Nephron (organoid): ENCODE data around the gene MAML3.
A peak's percentile ranks its signal among the peaks of the same experiment; 100 is the strongest.

Experiments used
- H3K27ac Mint-ChIP-seq, 3 experiments: 2 replicates each; pipeline ENCODE4 v1.8.0; 2020; ENCODE audit warnings: mixed read lengths in 3 of 3, mild to moderate bottlenecking in 2 of 3, moderate library complexity in 1 of 3
- H3K27me3 Mint-ChIP-seq: 2 replicates; pipeline ENCODE4 v1.8.0; 2021; ENCODE audit warnings: low read depth, mild to moderate bottlenecking, moderate library complexity, mixed read lengths
- H3K36me3 Mint-ChIP-seq: 2 replicates; pipeline ENCODE4 v1.8.0; 2020; ENCODE audit warnings: low read depth, mixed read lengths
- H3K4me1 Mint-ChIP-seq: 2 replicates; pipeline ENCODE4 v1.8.0; 2020; ENCODE audit warnings: mixed read lengths
- H3K4me3 Mint-ChIP-seq, 3 experiments: 2 replicates each; pipeline ENCODE4 v1.8.0; 2020; ENCODE audit warnings: mild to moderate bottlenecking in 3 of 3, mixed read lengths in 3 of 3, moderate library complexity in 2 of 3
- H3K9me3 Mint-ChIP-seq: 2 replicates; pipeline ENCODE4 v1.8.0; 2020; ENCODE audit warnings: mixed read lengths
- TF ChIP-seq, protein P1 (sequence below), 3 experiments: fragments of 200-600 bp; sonication (generic); IDR thresholded peaks; one replicate each; pipeline ENCODE4 v1.5.0; 2021; ENCODE audit warnings: antibody characterized with exemption in 3 of 3; ENCODE audit not compliant: unreplicated experiment in 3 of 3

MAML3 gene

DNA sequence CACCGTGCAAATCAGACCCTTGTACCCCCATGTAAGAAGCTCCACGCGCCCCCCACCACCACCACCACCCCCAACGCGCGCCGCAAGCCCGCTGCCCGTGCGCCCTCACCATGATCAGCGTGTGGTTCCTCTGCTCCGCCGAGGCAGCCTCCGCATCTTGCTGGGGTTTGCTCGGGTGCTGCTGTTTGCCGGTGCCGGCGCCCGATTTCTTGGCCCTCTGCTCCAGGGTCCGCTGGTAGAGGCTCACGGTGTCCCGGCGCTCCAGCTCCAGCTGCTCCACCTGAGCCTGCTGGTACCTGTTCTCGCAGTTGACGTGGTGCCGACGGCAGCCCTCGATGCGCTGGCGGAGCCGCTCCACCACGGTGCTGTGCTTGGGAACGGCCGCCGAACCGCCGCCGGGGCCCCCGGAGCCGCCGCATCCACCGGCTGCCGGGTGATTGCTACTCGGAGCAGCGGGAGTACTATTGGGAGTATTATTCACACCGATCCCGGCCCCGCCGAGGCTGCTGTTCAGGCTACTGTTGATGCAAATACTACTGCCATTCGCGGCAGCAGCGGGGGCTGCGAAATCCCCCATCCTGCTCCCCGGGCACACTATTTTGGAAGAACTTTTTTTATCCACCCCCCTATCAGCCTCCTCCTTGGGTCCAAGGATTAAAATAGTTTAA lies 1.1 kb downstream of the MAML3 start:
- Mint-ChIP-seq H3K27ac (peak overlapping the region; percentile 98 to 99 (median 98)), H3K36me3 (no peaks in the 10 kb centered on the region), H3K9me3 (no peaks in the 10 kb centered on the region), H3K27me3 (no peaks in the 10 kb centered on the region), H3K4me1 (peaks cover 36% of the 10 kb centered on the region), H3K4me3 (peak overlapping the region; percentile 91 to 97 (median 96))
- TF ChIP-seq, protein P1, sequence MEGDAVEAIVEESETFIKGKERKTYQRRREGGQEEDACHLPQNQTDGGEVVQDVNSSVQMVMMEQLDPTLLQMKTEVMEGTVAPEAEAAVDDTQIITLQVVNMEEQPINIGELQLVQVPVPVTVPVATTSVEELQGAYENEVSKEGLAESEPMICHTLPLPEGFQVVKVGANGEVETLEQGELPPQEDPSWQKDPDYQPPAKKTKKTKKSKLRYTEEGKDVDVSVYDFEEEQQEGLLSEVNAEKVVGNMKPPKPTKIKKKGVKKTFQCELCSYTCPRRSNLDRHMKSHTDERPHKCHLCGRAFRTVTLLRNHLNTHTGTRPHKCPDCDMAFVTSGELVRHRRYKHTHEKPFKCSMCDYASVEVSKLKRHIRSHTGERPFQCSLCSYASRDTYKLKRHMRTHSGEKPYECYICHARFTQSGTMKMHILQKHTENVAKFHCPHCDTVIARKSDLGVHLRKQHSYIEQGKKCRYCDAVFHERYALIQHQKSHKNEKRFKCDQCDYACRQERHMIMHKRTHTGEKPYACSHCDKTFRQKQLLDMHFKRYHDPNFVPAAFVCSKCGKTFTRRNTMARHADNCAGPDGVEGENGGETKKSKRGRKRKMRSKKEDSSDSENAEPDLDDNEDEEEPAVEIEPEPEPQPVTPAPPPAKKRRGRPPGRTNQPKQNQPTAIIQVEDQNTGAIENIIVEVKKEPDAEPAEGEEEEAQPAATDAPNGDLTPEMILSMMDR (IDR thresholded peaks at IDR 0.05; ENCODE audit: unreplicated experiment in 3 of 3): no peak

DNA sequence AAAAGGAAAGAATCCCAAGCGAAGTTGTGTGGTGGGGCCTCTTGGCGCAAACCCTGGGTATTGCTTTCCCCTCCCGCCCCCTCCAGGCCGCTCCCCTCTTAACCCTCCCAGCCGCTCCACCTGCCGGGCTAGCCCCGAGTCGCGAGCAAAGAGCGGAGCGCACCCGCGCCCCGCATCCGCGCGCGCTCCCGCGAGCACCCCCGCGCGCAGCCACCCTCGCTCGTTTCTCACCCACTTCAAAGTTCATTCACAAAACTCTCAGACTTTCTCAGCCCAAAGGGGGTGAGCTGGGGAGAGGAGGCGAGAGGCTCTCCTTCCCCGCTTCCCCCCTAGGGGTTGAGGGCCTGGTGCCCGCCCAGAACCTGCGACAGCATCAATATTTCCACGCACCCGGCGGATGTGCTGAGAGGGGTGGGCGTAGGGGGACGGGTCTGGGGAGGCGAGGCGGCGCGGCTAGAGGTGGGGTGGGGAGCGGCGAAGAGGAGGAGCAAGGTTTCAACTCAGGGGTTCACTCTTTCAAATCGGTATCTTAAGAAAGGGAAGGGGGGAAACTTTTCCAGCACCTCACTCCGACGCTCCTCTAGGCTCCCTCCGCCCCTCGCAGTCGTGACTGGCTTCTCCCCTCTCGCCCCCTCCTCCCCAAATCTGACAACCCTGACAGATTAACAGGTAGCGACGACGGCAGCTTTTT lies 1.8 kb downstream of the MAML3 start:
- Mint-ChIP-seq H3K27me3 (no peaks in the 10 kb centered on the region), H3K4me3 (peak overlapping the region; percentile 91 to 97 (median 96)), H3K36me3 (no peaks in the 10 kb centered on the region), H3K4me1 (peaks cover 39% of the 10 kb centered on the region), H3K9me3 (no peaks in the 10 kb centered on the region), H3K27ac (peak overlapping the region; percentile 98 to 99 (median 98))
- TF ChIP-seq, protein P1 (IDR thresholded peaks at IDR 0.05; ENCODE audit: unreplicated experiment in 3 of 3): peak in 1 of 3 experiments; percentile 14

- Mint-ChIP-seq H3K36me3 (no peaks in the 10 kb centered on the region), H3K9me3 (no peaks in the 10 kb centered on the region), H3K4me3 (peak overlapping the region; percentile 91 to 97 (median 96)), H3K4me1 (peaks cover 40% of the 10 kb centered on the region), H3K27me3 (no peaks in the 10 kb centered on the region), H3K27ac (peak overlapping the region; percentile 98 to 99 (median 98))
- TF ChIP-seq, protein P1 (IDR thresholded peaks at IDR 0.05; ENCODE audit: unreplicated experiment in 3 of 3): no peak
These were observed 2.3 kb downstream of the MAML3 start for GRCh38 chr4:140151699-140152012.

DNA sequence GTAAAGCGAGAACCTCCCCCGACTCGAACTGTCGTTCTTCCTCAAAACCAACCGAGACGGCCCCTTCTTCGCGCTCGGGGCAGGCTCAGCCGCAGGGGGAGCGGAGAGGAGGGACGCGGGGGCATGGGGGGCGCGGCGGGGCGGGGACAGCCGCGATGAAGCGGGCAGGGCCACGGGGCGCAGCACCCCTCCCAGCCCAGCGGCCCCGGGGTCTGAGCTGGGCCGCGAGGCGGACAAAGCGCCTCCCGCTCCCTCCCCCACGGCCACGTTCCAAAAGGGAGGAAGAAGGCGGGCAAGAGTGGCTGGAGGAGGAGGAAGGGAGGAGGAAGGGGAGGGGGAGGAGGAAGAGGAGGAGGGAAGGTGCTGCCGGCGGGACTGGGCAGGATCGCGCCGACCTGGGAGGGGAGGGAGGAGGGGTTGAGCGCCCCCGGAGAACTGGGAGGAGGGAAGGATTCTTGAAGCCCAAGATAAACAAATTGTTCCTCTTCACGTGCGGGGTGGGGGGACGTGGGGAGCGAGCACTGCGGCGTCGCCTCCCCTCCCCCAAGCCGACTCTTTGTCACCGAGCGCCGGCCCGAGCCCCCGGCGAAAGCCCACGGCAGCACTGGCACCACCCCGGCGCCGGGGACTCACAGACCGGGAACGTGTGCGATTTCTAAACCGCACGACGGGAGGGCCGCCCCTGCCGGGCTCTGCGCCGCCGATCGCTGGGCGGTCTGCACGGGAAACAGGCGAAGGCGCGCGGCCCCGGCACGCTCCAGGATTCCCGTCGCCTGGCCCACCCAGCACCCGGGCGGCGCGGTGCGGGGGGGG lies 2.9 kb downstream of the MAML3 start:
- H3K4me1 Mint-ChIP-seq: peaks cover 40% of the 10 kb centered on the region
- no peaks in the 10 kb centered on the region for H3K9me3 Mint-ChIP-seq
- peak overlapping the region; percentile 98 to 100 (median 99) for H3K27ac Mint-ChIP-seq
- H3K36me3 Mint-ChIP-seq: no peaks in the 10 kb centered on the region
- peak overlapping the region; percentile 91 to 97 (median 96) for H3K4me3 Mint-ChIP-seq
- TF ChIP-seq, protein P1 (IDR thresholded peaks at IDR 0.05; ENCODE audit: unreplicated experiment in 3 of 3): no peak
- no peaks in the 10 kb centered on the region for H3K27me3 Mint-ChIP-seq

DNA sequence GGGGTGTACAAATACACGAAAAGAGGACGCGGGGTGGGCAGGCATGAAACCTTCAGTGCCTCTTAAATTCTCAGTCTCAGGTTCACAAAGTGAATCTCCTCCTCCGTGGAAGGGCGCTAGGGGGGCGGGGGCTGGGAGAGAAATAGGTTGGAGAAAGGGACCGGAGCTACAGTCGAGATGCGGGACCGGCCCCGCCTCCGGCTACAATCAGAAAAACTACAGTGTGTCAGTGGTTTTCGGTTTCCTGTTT lies 3.4 kb downstream of the MAML3 start:
- peak overlapping the region; percentile 98 to 100 (median 99) for H3K27ac Mint-ChIP-seq
- H3K9me3 Mint-ChIP-seq: no peaks in the 10 kb centered on the region
- no peaks in the 10 kb centered on the region for H3K36me3 Mint-ChIP-seq
- no peaks in the 10 kb centered on the region for H3K27me3 Mint-ChIP-seq
- peak overlapping the region; percentile 91 to 97 (median 96) for H3K4me3 Mint-ChIP-seq
- H3K4me1 Mint-ChIP-seq: peaks cover 40% of the 10 kb centered on the region
- TF ChIP-seq, protein P1 (IDR thresholded peaks at IDR 0.05; ENCODE audit: unreplicated experiment in 3 of 3): no peak
